Keratinocyte (primary cell): ENCODE results near the gene ODAD2. TPM values are rescaled to one million over a fixed set of nuclear protein-coding genes. Genes with fewer than 3 reads are reported as not detected.

Source experiments
- DNase-seq: peaks from one replicate; pipeline ENCODE4 v3.0.0-alpha.2; 2011; ENCODE audit warnings: low read depth, missing footprints, low spot score
- FAIRE-seq: peaks from 2 replicates; lab custom pipeline; 2011; peaks lifted over from hg19 to GRCh38; lab: Jason Lieb, UNC
- H2AFZ ChIP-seq: 2 replicates; pipeline ENCODE4 v1.6.0; 2012; ENCODE audit warnings: low read length, control low read depth, inconsistent platforms; ENCODE audit not compliant: control insufficient read depth
- H3K27ac ChIP-seq: 2 replicates; pipeline ENCODE4 v1.5.1; 2011; ENCODE audit warnings: low read length; ENCODE audit not compliant: control insufficient read depth, insufficient read depth
- H3K27me3 ChIP-seq: 3 replicates; pipeline ENCODE4 v1.6.0; 2011; ENCODE audit warnings: low read length; ENCODE audit not compliant: control insufficient read depth, insufficient read depth; ENCODE audit errors: extremely low read depth
- H3K36me3 ChIP-seq, 2 experiments: 2 replicates in 1 of 2; 3 replicates in 1 of 2; pipeline ENCODE4 v1.5.1; 2011; ENCODE audit warnings: low read length in 2 of 2, mild to moderate bottlenecking in 1 of 2; ENCODE audit not compliant: control insufficient read depth in 2 of 2, insufficient read depth in 2 of 2; ENCODE audit errors: extremely low read depth in 1 of 2
- H3K4me1 ChIP-seq: 3 replicates; pipeline ENCODE4 v1.5.1; 2011; ENCODE audit warnings: low read length; ENCODE audit not compliant: control insufficient read depth, insufficient read depth; ENCODE audit errors: extremely low read depth
- H3K4me2 ChIP-seq: 3 replicates; pipeline ENCODE4 v1.6.0; 2011; ENCODE audit warnings: low read depth, low read length; ENCODE audit not compliant: control insufficient read depth, insufficient read depth; ENCODE audit errors: extremely low read depth
- H3K4me3 ChIP-seq, 3 experiments: fragments of 200-600 bp in 1 of 3; sonication (generic) in 1 of 3; 2 replicates in 2 of 3; 3 replicates in 1 of 3; pipeline ENCODE4 v1.5.1; 2011 to 2016; ENCODE audit warnings: low read length in 3 of 3, mild to moderate bottlenecking in 3 of 3, control low read depth in 2 of 3, inconsistent platforms in 1 of 3, low read depth in 1 of 3, mixed read lengths in 1 of 3, mixed run types in 1 of 3, moderate library complexity in 1 of 3; ENCODE audit not compliant: control insufficient read depth in 2 of 3, insufficient read depth in 2 of 3; ENCODE audit errors: extremely low read depth in 1 of 3
- H3K79me2 ChIP-seq: 2 replicates; pipeline ENCODE4 v1.6.0; 2012; ENCODE audit warnings: low read length; ENCODE audit not compliant: control insufficient read depth, insufficient read depth
- H3K9ac ChIP-seq: 3 replicates; pipeline ENCODE4 v1.6.0; 2011; ENCODE audit warnings: low read length; ENCODE audit not compliant: control insufficient read depth, insufficient read depth; ENCODE audit errors: extremely low read depth
- H3K9me1 ChIP-seq: 3 replicates; pipeline ENCODE4 v1.6.0; 2011; ENCODE audit warnings: low read length; ENCODE audit not compliant: control insufficient read depth, insufficient read depth; ENCODE audit errors: extremely low read depth
- H3K9me3 ChIP-seq: 2 replicates; pipeline ENCODE4 v1.5.1; 2012; ENCODE audit warnings: low read depth, low read length; ENCODE audit not compliant: control insufficient read depth
- H4K20me1 ChIP-seq: 3 replicates; pipeline ENCODE4 v1.6.0; 2011; ENCODE audit warnings: low read length; ENCODE audit not compliant: control insufficient read depth, insufficient read depth; ENCODE audit errors: extremely low read depth
- CTCF ChIP-seq, 3 experiments: IDR thresholded peaks in 1 of 3; conservative IDR thresholded peaks in 1 of 3; optimal IDR thresholded peaks in 1 of 3; 2 replicates in 2 of 3; 3 replicates in 1 of 3; pipeline versions ENCODE3 to v1.5.1; 2011; ENCODE audit warnings: low read length in 3 of 3, mild to moderate bottlenecking in 3 of 3, moderate library complexity in 2 of 3, control low read depth in 1 of 3, inconsistent platforms in 1 of 3; ENCODE audit not compliant: insufficient read depth in 2 of 3; ENCODE audit errors: extremely low read depth in 1 of 3
- EZH2 ChIP-seq: IDR thresholded peaks from one replicate; pipeline ENCODE4 v1.6.1; 2012; ENCODE audit warnings: inconsistent platforms, mild to moderate bottlenecking, low read length, moderate library complexity
- dilution Hi-C: fragments of 300-500 bp; cut with MboI; formaldehyde crosslinking; loops from one replicate; pipeline ENCODE4 v1.7.0; 2020; ENCODE audit warnings: low sequenced_read_pairs; ENCODE audit not compliant: extremely low pct_ligation_motif_present
- polyA plus RNA-seq, 5 experiments: library from polyadenylated mRNA; depleted of rRNA in 3 of 5; stranded (reverse) in 3 of 5; stranded (forward) in 1 of 5; unstranded in 1 of 5; fragments of >200 nt; gene quantifications; 1 replicate in 1 of 5; 2 replicates in 3 of 5; 3 replicates in 1 of 5; pipeline versions ENCODE4 v1.2.1 to v1.2.3, GENCODE V29; 2011 to 2012; ENCODE audit warnings: missing spikeins in 2 of 5, low read depth in 1 of 5, low replicate concordance in 1 of 5

Gene ODAD2
- polyA plus RNA-seq, 1 donor (not counting 4 experiments of a cell fraction or from before 2014, with no cell fraction given) = not detected

GRCh38 chr10:27804136-27804535 lies 194.7 kb downstream of the ODAD2 start:
- no peaks in the 10 kb centered on the region for H3K9me3 ChIP-seq
- H3K36me3 ChIP-seq = no peaks in the 10 kb centered on the region
- no peaks in the 10 kb centered on the region for H3K79me2 ChIP-seq
- H3K9ac ChIP-seq = no peak overlapping the region
- H3K4me2 ChIP-seq = no peak overlapping the region
- H3K9me1 ChIP-seq = no peaks in the 10 kb centered on the region
- dilution Hi-C loops = no loop called here
- H4K20me1 ChIP-seq = no peaks in the 10 kb centered on the region
- no peak for FAIRE-seq
- H3K27me3 ChIP-seq = no peaks in the 10 kb centered on the region
- no peak for TF ChIP-seq CTCF (optimal IDR thresholded peaks at IDR 0.05 in 1 of 3, IDR thresholded peaks at IDR 0.05 in 1 of 3, conservative IDR thresholded peaks at IDR 0.05 in 1 of 3; ENCODE audit: extremely low read depth in 1 of 3, insufficient read depth in 2 of 3, low read length in 3 of 3)
- no peak for TF ChIP-seq EZH2
- H3K4me1 ChIP-seq = no peaks in the 10 kb centered on the region
- no peak for DNase-seq
- no peak overlapping the region for H3K27ac ChIP-seq
- no peak overlapping the region for H2AFZ ChIP-seq
- H3K4me3 ChIP-seq = no peak overlapping the region

DNA sequence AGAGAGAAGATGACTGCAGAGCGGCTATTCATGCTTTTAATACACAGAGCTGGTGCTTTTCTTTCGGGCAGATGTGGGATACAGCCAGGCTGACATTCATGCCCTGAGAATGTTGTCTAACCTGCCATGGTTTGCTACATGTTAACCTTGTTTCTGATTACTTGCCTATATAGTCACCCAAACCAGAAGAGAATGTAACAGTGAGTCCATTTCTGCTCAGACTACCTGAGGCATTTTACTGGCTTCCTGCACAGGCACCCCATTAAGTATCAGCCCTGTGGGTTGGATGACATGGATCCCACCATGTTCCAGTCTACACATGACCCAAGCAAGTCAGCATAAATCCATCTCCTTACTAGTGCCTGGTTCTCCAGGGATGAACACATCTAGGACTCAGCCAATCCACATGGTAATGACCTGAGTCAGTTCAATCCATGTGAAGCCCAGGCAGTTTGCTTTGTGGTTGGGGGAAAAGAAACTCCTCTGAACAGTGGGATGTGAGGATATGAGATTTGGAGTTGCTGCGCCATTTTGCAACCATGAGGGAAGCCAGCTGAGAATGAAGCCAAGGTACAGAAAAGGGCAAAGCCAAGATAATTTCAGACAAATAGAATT lies 197.6 kb downstream of the ODAD2 start:
- Histone ChIP-seq H3K27ac (peak overlapping the region; percentile 0), H3K4me1 (no peaks in the 10 kb centered on the region), H3K9ac (no peak overlapping the region), H4K20me1 (no peaks in the 10 kb centered on the region), H3K4me2 (peak overlapping the region; percentile 1), H3K4me3 (no peak overlapping the region), H2AFZ (peak overlapping the region; percentile 38), H3K27me3 (no peaks in the 10 kb centered on the region), H3K79me2 (no peaks in the 10 kb centered on the region), H3K36me3 (no peaks in the 10 kb centered on the region), H3K9me1 (no peaks in the 10 kb centered on the region), H3K9me3 (no peaks in the 10 kb centered on the region)
- TF ChIP-seq EZH2 (no peak), CTCF (optimal IDR thresholded peaks at IDR 0.05 in 1 of 3, IDR thresholded peaks at IDR 0.05 in 1 of 3, conservative IDR thresholded peaks at IDR 0.05 in 1 of 3; ENCODE audit: extremely low read depth in 1 of 3, insufficient read depth in 2 of 3, low read length in 3 of 3) (no peak)
- DNase-seq (peak; percentile 72), FAIRE-seq (peak; percentile 77)
- dilution Hi-C loops = no loop called here
